Measurements from ENCODE around the gene NR6A1.

The NR6A1 gene

DNA sequence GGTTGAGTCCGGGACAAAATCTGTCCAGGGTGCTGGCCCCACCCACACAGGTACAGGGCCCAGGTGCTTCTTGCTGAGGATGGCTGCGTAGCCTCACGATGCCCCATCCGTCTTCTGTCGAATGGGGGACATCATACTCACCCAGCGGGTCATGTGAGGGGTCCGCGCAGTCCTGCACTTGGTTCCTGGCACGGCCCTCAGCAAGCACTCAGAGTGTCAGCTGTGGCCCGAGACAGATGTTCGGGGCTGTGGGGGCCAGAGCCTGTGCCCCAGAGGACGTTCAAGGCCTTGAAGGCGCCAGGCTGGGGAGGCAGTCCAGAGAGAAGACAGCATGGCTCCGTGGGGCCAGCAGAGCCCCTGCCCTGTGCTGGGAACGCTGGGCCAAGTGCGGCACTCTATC is 291.7 kb downstream of the NR6A1 start:
- no peak overlapping the region for H3K4me3 ChIP-seq (ENCODE audit: low read depth, low read length)
- TF ChIP-seq, protein P1, sequence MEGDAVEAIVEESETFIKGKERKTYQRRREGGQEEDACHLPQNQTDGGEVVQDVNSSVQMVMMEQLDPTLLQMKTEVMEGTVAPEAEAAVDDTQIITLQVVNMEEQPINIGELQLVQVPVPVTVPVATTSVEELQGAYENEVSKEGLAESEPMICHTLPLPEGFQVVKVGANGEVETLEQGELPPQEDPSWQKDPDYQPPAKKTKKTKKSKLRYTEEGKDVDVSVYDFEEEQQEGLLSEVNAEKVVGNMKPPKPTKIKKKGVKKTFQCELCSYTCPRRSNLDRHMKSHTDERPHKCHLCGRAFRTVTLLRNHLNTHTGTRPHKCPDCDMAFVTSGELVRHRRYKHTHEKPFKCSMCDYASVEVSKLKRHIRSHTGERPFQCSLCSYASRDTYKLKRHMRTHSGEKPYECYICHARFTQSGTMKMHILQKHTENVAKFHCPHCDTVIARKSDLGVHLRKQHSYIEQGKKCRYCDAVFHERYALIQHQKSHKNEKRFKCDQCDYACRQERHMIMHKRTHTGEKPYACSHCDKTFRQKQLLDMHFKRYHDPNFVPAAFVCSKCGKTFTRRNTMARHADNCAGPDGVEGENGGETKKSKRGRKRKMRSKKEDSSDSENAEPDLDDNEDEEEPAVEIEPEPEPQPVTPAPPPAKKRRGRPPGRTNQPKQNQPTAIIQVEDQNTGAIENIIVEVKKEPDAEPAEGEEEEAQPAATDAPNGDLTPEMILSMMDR (IDR thresholded peaks at IDR 0.05; ENCODE audit: control insufficient read depth, extremely low read depth, insufficient read depth), result no peak
- DNase-seq (ENCODE audit: low read depth), result no peak

DNA sequence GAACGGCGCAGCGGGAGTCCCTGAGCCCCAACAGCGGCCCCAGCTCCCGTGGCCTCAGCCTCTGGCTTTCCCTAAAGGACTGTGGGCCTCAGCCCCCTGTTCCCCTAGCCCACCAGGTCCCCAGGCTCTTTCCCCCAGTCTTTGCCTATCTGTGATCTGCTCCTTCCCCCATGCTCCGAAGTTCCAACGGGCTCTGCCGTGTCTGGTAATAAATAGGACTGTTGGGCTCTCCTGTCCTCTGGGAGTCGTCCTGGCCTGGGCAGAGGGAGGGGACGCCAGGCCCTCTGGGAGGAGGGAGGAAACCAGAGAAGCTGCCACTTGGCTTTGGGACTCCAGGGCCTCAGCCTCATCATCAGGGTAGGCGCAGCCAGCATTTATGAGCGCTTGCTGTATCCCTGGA is 292.8 kb downstream of the NR6A1 start:
- TF ChIP-seq, protein P1 (IDR thresholded peaks at IDR 0.05; ENCODE audit: control insufficient read depth, extremely low read depth, insufficient read depth), result no peak
- DNase-seq (ENCODE audit: low read depth), result no peak
- no peak overlapping the region for H3K4me3 ChIP-seq (ENCODE audit: low read depth, low read length)

DNA sequence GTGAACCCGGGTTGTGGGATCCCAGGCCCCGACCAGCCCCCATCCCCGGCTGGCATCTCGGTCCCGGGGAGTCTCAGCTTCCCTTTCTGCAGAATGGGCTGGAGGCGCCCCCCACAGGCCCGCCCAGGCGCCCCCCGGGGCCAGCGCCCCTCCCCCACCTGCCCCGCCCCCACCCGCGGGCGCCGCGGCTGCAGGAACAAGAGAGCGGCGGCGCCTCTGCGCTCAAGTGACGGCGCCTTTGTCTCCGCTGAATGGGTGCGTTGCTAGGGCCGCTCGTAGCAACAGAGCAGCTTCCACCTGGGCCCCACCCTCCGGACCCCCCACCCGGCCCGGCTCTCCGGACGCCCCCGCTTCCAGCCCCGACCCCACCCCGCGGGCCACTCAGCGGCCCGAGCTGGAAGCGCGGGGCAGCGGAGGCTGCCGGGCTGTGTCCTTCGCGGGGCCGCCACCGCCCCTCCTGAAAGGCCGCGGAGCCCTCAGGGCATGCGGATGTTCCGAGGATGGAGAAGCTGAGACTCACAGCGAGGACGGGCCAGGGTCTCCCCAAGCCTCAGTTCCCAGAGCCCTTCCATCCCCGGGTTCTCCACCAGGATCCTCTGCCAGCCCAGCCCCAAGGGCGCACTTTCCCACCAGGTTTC is 293.3 kb downstream of the NR6A1 start:
- DNase-seq (ENCODE audit: low read depth), result no peak

DNA sequence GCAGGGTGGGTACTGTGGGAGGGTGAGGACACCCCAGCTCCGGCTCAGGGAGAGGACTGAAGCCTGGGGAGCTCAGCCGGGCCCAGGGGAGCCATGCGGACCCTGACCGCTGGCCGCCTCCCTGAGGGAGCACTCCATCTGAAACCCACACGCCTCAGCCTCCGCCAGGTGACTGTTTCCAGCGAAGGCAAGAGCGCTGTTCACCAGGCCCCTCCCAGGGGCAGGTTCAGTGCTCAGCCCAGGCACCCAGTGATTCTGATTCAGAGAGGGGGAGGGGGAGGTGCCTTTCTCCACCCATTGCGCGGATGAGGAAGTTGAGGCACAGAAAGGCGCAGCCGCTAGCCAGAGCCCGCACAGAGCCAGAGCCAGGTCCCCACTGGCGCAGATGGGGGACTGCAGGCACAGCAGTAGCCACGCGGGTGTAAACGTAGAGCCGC is 293.9 kb downstream of the NR6A1 start:
- DNase-seq (ENCODE audit: low read depth), result no peak
- no peak overlapping the region for H3K4me3 ChIP-seq (ENCODE audit: low read depth, low read length)
- TF ChIP-seq, protein P1 (IDR thresholded peaks at IDR 0.05; ENCODE audit: control insufficient read depth, extremely low read depth, insufficient read depth), result no peak

More for the DNA sequence above, 293.3 kb downstream of the NR6A1 start:
- TF ChIP-seq, protein P1 (IDR thresholded peaks at IDR 0.05; ENCODE audit: control insufficient read depth, extremely low read depth, insufficient read depth), result no peak
- no peak overlapping the region for H3K4me3 ChIP-seq (ENCODE audit: low read depth, low read length)

DNA sequence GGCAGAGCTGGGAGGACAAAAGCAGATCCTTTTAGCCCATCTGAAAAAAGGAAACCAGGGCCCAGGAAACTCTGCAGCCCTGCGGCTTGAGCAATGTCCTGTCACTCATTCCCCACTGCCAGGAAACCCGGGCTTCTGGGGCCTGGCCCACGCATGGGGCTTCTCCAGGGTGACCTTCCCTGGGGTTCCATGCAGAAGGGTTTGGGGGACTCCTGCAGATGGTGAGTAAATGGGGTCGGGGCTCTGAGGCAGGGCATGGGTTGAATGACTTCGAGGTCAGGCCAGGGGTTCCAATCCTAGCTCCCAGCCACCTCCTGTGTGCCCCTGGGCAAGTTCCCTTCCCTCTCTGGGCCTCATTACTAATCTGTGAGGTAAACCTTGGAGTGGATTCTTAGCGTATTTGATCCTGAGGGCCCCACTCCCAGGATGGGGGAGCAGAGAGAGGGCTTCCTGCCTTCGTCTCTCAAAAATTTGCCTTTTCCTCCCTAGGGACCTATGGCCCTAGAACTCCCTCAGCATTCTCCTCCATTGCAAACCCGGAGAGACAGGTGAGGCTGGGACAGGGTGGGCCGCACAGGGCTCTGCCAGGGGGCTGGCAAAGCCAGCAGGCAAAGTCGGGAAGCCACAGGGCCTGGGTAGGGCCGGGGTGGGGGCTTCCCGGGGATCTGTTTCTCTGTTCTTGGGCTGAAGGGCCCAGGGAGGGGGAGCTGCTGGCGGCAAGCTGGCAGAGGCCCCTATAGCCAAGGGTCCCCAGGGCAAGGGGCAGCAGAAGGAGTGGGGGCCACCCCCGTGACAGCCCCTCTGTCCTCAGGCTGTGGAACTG is 295.0 kb downstream of the NR6A1 start:
- no peak overlapping the region for H3K4me3 ChIP-seq (ENCODE audit: low read depth, low read length)
- no peak for DNase-seq (ENCODE audit: low read depth)
- TF ChIP-seq, protein P1 (IDR thresholded peaks at IDR 0.05; ENCODE audit: control insufficient read depth, extremely low read depth, insufficient read depth), result no peak

DNA sequence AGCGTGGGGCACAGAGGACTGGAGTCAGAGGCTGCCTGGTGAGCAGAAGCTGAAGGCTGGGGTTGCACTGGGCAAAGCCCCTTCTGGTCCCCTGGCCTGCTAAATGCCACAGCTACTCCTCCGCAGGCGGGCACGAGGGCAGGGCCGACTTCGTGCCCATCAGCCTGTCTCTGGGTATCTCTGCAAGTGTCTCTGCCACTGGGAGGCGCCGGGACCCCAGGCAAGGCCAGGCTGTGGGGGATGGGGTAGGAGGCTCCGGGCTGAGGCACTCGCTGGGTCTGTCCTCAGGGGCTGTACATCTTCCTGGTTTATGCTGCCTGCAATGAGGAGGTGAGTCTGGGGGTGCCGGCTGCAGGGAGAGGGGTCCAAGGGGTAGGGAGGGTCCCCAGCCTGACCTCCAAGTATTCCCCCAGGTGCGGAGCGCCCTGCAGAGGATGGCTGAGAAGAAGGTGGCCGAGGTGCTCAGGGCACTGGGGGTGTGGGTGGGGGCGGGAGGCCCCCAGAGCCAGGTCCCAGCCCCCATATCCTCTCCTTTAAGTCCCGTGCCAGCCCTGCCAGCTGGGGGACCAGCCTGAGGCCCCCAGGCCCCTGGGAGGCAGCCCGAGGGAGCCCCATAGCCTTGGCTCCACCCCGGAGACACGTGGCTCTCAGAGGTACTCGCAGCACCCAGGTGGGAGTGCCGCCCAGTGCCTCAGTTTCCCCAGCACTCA is 295.8 kb downstream of the NR6A1 start:
- H3K4me3 ChIP-seq (ENCODE audit: low read depth, low read length), result no peak overlapping the region
- TF ChIP-seq, protein P1 (IDR thresholded peaks at IDR 0.05; ENCODE audit: control insufficient read depth, extremely low read depth, insufficient read depth), result no peak
- DNase-seq (ENCODE audit: low read depth), result no peak

Measured in LNCaP clone FGC (cell line).